Tibial artery (tissue), 4 donors: ENCODE data around the gene NDUFS7.

ENCODE experiments used
- DNase-seq, 2 donors: peaks; one replicate each; pipeline ENCODE4 v3.0.0-alpha.2; 2019
- H3K27ac ChIP-seq, 2 donors: fragments of 200-600 bp; sonication (generic) in 1 of 2; 1 replicate in 1 of 2; 2 replicates in 1 of 2; pipeline ENCODE4 v1.5.1; 2018 to 2019; ENCODE audit warnings: mild to moderate bottlenecking in 1 of 2
- H3K27me3 ChIP-seq, 2 donors: fragments of 200-600 bp; sonication (generic) in 1 of 2; one replicate each; pipeline versions ENCODE4 v1.5.1 to v1.6.0; 2016 to 2019
- H3K36me3 ChIP-seq, 3 donors: fragments of 200-600 bp; sonication (generic) in 2 of 3; one replicate each; pipeline ENCODE4 v1.5.1; 2016 to 2019; ENCODE audit warnings: mild to moderate bottlenecking in 2 of 3
- H3K4me1 ChIP-seq, 4 donors: fragments of 200-600 bp; sonication (generic) in 2 of 4; 1 replicate in 3 of 4; 2 replicates in 1 of 4; pipeline ENCODE4 v1.5.1; 2016 to 2019
- H3K4me3 ChIP-seq, 2 donors: fragments of 200-600 bp; sonication (generic) in 1 of 2; 1 replicate in 1 of 2; 2 replicates in 1 of 2; pipeline ENCODE4 v1.5.1; 2018 to 2019; ENCODE audit warnings: mild to moderate bottlenecking in 2 of 2
- H3K9me3 ChIP-seq, 3 donors: fragments of 200-600 bp; sonication (generic) in 1 of 3; one replicate each; pipeline ENCODE4 v1.5.1; 2016 to 2019
- intact Hi-C: fragments of 100-400 bp; cut with DNase I; formaldehyde crosslinking; loops from one replicate; pipeline ENCODE4 v1.15.0; 2023; ENCODE audit warnings: low total_unique reads
- TF ChIP-seq, protein P1 (sequence below), 2 experiments: fragments of 200-600 bp in 1 of 2; fragments of 450-650 bp in 1 of 2; IDR thresholded peaks; one replicate each; pipeline ENCODE4 v1.5.1; 2017 to 2019; ENCODE audit warnings: antibody characterized with exemption in 2 of 2, mild to moderate bottlenecking in 1 of 2, moderate library complexity in 1 of 2

The NDUFS7 gene

DNA sequence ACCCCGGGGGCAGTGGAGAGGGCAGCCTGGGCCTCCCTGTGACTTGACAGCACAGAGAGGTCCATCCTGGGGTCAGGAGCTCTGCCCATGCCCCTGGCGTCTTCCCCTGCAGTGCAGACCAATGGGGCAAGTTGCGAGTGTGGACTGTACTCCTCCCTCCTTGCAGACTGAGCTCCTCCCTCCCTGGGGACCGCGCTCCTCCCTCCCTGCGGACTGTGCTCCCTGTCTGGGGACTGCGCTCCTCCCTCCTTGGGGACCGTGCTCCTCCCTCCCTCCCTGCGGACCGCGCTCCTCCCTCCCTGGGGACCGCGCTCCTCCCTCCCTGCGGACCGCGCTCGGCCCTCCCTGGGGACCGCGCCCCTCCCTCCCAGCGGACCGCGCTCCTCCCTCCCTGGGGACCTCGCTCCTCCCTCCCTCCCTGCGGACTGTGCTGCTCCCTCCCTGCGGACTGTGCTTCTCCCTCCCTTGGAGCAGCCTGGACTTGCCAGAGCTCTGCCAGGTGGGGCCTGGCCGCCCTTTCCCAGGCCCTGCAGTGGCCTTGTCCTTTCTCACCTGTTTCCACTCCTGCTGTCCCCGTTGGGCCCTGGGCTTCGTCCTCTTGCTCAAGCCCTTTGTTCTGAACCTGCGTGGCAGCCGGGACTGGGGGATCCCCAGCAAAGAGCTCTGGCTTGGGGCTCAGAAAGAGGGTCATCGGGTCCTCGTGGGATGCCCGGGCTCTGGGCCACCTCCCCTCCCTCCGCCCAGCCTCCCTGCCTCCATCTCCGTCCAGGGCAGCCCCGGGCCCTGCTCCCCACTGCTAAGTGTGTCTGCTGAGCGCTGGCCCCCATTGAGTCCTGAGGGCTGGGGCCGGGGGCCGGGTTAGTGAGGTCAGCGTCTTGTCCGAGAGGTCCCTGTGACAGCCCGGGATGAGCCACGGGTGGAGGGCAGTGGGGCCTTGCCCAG lies 10.8 kb downstream of the NDUFS7 start:
- Histone ChIP-seq H3K36me3 (peaks cover 34 to 69% (median 39%) of the 10 kb centered on the region in 3 donors), H3K4me3 (no peak overlapping the region), H3K9me3 (no peaks in the 10 kb centered on the region), H3K27me3 (no peaks in the 10 kb centered on the region), H3K4me1 (peaks cover 0 to 22% (median 12%) of the 10 kb centered on the region in 4 donors), H3K27ac (no peak overlapping the region)
- TF ChIP-seq, protein P1, sequence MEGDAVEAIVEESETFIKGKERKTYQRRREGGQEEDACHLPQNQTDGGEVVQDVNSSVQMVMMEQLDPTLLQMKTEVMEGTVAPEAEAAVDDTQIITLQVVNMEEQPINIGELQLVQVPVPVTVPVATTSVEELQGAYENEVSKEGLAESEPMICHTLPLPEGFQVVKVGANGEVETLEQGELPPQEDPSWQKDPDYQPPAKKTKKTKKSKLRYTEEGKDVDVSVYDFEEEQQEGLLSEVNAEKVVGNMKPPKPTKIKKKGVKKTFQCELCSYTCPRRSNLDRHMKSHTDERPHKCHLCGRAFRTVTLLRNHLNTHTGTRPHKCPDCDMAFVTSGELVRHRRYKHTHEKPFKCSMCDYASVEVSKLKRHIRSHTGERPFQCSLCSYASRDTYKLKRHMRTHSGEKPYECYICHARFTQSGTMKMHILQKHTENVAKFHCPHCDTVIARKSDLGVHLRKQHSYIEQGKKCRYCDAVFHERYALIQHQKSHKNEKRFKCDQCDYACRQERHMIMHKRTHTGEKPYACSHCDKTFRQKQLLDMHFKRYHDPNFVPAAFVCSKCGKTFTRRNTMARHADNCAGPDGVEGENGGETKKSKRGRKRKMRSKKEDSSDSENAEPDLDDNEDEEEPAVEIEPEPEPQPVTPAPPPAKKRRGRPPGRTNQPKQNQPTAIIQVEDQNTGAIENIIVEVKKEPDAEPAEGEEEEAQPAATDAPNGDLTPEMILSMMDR (IDR thresholded peaks at IDR 0.05) = no peak
- no peak for DNase-seq
- intact Hi-C loops = no loop called here

DNA sequence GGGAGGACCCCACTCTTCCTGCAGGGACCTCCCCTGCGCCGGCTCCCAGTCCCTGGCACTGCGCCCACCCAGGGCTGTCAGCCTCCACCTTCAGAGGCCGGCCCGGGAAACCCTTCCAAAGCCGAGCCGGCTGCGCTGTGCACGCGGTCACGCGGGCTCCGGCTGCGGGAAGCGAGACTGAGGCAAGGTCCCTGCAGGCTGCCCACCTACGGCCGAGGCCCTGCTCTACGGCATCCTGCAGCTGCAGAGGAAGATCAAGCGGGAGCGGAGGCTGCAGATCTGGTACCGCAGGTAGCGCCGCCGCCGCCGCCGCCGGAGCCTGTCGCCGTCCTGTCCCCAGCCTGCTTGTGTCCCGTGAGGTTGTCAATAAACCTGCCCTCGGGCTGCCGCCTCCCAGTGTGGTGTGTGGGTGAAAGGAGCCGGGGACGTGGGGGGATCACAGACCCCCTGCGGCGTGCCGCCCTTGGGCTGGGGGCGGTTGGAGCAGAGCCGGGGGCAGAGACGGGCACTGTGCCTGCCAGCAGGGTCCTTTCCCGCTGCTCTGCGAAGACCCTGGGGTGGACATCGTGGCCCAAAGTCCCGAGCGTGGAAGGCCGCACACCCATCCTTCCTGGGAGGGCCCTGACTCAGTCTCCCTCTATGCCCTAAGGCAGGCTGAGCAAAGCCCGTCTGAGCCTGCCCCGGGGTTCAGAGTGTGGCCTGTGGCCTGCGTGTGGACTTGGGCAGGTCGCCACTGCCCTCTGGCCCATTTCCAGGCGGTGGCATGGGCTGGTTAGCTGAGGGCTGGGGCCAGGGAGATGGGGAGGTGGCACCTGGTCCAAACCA lies 11.7 kb downstream of the NDUFS7 start:
- Histone ChIP-seq H3K4me1 (peaks cover 0 to 31% (median 20%) of the 10 kb centered on the region in 4 donors), H3K4me3 (no peak overlapping the region), H3K36me3 (peaks cover 30 to 60% (median 34%) of the 10 kb centered on the region in 3 donors), H3K27ac (no peak overlapping the region), H3K9me3 (no peaks in the 10 kb centered on the region), H3K27me3 (no peaks in the 10 kb centered on the region)
- intact Hi-C loops = no loop called here
- TF ChIP-seq, protein P1 (IDR thresholded peaks at IDR 0.05) = no peak
- DNase-seq = no peak

DNA sequence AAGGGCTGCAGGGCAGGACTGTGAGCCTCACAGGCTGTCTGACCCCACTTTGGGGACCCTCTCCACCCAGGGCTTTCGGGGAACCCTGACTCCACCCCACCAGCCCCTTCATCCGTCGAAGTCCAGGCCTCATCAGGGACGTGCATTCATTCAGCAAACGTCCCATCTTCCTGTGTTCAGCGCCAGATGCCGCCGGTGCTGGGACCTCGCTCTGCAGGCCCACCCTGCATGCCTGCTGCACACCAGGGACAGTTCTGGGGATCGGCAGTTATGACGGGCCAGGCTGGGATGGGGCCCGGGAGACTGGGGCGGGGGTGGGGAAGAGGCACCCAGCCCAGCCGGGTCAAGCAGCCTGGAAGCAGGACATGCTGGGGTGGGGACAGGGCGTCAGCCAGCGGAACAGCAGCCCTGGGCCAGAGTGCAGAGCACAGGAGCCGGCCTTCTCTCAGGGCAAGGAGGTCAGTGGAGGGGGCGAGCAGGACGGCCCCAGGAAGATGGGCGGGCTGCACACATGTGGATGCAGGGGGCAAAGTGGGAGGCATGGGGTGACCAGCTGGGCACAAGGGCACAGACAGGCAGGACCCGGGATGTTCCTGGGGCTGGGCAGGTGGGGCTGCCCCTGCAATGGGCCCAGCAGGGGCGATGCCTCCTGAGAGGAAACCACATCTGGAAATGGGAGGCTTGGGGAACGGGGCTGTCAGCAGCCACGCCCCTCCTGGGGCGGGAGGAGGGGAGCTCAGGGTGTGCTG lies 12.5 kb downstream of the NDUFS7 start:
- TF ChIP-seq, protein P1 (IDR thresholded peaks at IDR 0.05) = no peak
- DNase-seq = no peak
- no peaks in the 10 kb centered on the region for H3K27me3 ChIP-seq
- peaks cover 22 to 52% (median 26%) of the 10 kb centered on the region in 3 donors for H3K36me3 ChIP-seq
- H3K27ac ChIP-seq = no peak overlapping the region
- no peaks in the 10 kb centered on the region for H3K9me3 ChIP-seq
- peaks cover 0 to 39% (median 27%) of the 10 kb centered on the region in 4 donors for H3K4me1 ChIP-seq
- H3K4me3 ChIP-seq = no peak overlapping the region
- intact Hi-C loops = no loop called here

DNA sequence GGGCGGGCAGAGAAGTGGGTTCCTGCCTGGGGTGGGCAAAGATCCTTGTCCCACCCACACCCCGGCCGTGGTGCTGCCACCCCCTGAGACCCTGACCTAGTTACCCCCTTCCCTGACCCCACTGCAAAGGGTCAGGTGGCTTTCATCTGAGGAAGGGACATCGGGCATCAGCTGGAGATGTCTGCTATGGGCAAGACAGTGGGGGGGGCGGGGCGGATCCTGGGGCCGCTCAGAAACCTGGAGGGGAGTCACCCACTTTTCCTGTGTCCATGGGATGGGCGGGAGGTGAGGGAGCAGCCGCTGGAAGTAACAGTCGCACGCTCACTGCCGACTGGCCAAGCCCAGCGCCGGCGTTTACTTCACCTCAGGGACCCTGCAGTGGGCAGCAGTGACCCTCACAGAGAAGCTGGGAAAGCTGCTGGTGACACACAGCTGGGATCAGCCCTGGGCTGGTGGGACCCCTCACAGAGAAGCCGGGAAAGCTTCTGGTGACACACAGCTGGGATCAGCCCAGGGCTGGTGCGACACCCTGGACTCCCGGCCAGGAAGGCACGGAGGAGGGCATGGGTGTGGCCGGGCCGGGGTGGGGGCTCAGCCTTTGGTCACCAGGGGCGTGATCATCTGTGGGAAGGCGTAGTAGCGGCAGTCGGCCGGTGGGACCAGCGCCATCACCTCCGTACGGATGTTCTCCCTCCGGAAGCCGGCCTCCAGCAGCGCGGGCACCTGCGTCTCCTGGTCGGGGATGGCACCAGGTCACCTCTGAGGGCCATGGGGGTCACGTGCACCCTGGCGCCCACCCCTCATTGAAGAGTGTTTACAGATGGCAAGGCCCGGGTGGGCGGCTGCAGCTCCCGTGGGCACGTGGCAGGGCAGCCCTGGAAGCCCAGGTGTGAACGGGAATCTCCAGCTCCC lies 13.3 kb downstream of the NDUFS7 start:
- no peak overlapping the region for H3K4me3 ChIP-seq
- DNase-seq = no peak
- H3K27ac ChIP-seq = no peak overlapping the region
- intact Hi-C loops = no loop called here
- no peaks in the 10 kb centered on the region for H3K27me3 ChIP-seq
- H3K4me1 ChIP-seq = peaks cover 0 to 47% (median 32%) of the 10 kb centered on the region in 4 donors
- peaks cover 18 to 44% (median 18%) of the 10 kb centered on the region in 3 donors for H3K36me3 ChIP-seq
- TF ChIP-seq, protein P1 (IDR thresholded peaks at IDR 0.05) = no peak
- H3K9me3 ChIP-seq = no peaks in the 10 kb centered on the region
